Breast epithelium (tissue), 4 donors: ENCODE data around the gene COL28A1. TPM values are rescaled to one million over a fixed set of nuclear protein-coding genes. Genes with fewer than 3 reads are reported as not detected.

Experiments used
- DNase-seq, 2 donors: peaks; one replicate each; pipeline ENCODE4 v3.0.0-alpha.2; 2019; ENCODE audit warnings: low spot score in 2 of 2
- H3K27ac ChIP-seq, 2 donors: fragments of 200-600 bp; sonication (generic) in 1 of 2; one replicate each; pipeline ENCODE4 v1.5.1; 2016 to 2019; ENCODE audit warnings: mild to moderate bottlenecking in 1 of 2
- H3K27me3 ChIP-seq, 2 donors: fragments of 200-600 bp; sonication (generic) in 1 of 2; one replicate each; pipeline versions ENCODE4 v1.5.1 to v1.6.0; 2017 to 2019; ENCODE audit warnings: control low read depth in 1 of 2, mild to moderate bottlenecking in 1 of 2
- H3K36me3 ChIP-seq: fragments of 200-600 bp; one replicate; pipeline ENCODE4 v1.5.1; 2019
- H3K4me1 ChIP-seq, 2 donors: fragments of 200-600 bp; sonication (generic); one replicate each; pipeline ENCODE4 v1.5.1; 2016 to 2019; ENCODE audit warnings: control low read depth in 1 of 2
- H3K4me3 ChIP-seq, 3 donors: fragments of 200-600 bp; sonication (generic); 1 replicate in 2 of 3; 2 replicates in 1 of 3; pipeline ENCODE4 v1.5.1; 2016 to 2019; ENCODE audit warnings: mild to moderate bottlenecking in 3 of 3, moderate library complexity in 2 of 3
- H3K9me3 ChIP-seq, 2 donors: fragments of 200-600 bp; sonication (generic) in 1 of 2; one replicate each; pipeline ENCODE4 v1.5.1; 2016 to 2019; ENCODE audit warnings: control low read depth in 1 of 2
- POLR2A ChIP-seq: fragments of 450-650 bp; IDR thresholded peaks from one replicate; pipeline ENCODE4 v1.6.1; 2016; ENCODE audit warnings: antibody characterized with exemption, mild to moderate bottlenecking, moderate library complexity
- POLR2AphosphoS5 ChIP-seq, 3 donors: sonication (generic); formaldehyde crosslinking; IDR thresholded peaks; one replicate each; pipeline ENCODE4 v1.6.1; 2017; ENCODE audit warnings: antibody characterized with exemption in 3 of 3
- intact Hi-C: fragments of 100-400 bp; cut with DNase I; formaldehyde crosslinking; loops from one replicate; pipeline ENCODE4 v1.15.1; 2023; ENCODE audit warnings: low total_unique reads
- total RNA-seq, 3 donors: library from RNA; depleted of rRNA; stranded (reverse); fragments of >200 nt; gene quantifications; one replicate each; pipeline ENCODE4 v1.1.0, GENCODE V29; 2016
- TF ChIP-seq, protein P1 (sequence below), 3 donors: fragments of 450-650 bp; IDR thresholded peaks; one replicate each; pipeline ENCODE4 v1.5.1; 2016 to 2017; ENCODE audit warnings: antibody characterized with exemption in 3 of 3, mild to moderate bottlenecking in 3 of 3, moderate library complexity in 3 of 3

The COL28A1 gene
- total RNA-seq, 3 donors from 2014 or later = 1.1 to 5.7 (median 4.9) TPM

DNA sequence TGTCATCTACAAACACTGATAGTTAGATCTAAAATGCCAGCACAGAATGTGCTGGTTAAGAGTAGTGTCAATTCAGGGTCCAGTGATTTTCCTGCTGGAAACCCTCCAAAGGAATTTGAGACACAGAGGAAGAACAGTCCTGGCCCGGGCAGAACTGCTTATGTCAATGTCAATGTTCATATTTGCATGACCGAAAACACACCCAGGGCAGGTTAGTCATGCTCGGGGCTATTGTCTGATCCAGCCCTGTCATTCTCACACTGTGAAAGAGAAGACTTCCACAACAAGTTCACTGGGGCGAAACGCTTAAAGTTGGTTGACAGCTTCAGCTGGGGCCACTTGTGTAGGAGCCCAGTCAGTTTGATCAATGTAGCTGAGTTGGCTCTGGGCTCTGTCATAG is 214.0 kb downstream of the COL28A1 start:
- peak; percentile 26 to 66 for DNase-seq
- Histone ChIP-seq H3K27ac (no peak overlapping the region), H3K9me3 (no peaks in the 10 kb centered on the region), H3K36me3 (no peaks in the 10 kb centered on the region), H3K4me1 (peaks cover 0 to 5% of the 10 kb centered on the region in 2 donors), H3K4me3 (no peak overlapping the region), H3K27me3 (no peaks in the 10 kb centered on the region)
- intact Hi-C loops = no loop called here
- TF ChIP-seq POLR2A (no peak), POLR2AphosphoS5 (IDR thresholded peaks at IDR 0.05) (no peak)
- TF ChIP-seq, protein P1, sequence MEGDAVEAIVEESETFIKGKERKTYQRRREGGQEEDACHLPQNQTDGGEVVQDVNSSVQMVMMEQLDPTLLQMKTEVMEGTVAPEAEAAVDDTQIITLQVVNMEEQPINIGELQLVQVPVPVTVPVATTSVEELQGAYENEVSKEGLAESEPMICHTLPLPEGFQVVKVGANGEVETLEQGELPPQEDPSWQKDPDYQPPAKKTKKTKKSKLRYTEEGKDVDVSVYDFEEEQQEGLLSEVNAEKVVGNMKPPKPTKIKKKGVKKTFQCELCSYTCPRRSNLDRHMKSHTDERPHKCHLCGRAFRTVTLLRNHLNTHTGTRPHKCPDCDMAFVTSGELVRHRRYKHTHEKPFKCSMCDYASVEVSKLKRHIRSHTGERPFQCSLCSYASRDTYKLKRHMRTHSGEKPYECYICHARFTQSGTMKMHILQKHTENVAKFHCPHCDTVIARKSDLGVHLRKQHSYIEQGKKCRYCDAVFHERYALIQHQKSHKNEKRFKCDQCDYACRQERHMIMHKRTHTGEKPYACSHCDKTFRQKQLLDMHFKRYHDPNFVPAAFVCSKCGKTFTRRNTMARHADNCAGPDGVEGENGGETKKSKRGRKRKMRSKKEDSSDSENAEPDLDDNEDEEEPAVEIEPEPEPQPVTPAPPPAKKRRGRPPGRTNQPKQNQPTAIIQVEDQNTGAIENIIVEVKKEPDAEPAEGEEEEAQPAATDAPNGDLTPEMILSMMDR (IDR thresholded peaks at IDR 0.05) = no peak

DNA sequence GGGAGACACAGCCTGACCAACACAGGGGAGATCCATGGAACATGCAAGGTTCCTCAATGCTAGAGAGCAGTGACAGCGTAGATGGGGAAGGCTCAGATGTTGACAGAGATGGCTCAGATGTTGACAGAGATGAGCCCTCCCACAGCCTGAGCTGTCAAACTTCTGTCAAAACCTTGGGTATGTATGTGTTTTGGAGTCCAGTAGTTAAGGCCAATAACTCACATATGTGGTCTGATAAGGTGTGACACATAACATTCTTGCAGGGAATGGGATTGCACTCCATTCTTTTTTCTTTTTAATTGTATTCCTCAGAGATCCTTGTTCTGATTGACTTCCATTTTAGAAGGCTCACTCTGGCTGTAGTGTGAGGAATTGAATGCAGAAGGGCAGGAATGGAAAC is 217.1 kb downstream of the COL28A1 start:
- no peak overlapping the region for H3K4me3 ChIP-seq
- H3K9me3 ChIP-seq = no peaks in the 10 kb centered on the region
- intact Hi-C loops = no loop called here
- no peak for DNase-seq
- peaks cover 0 to 5% of the 10 kb centered on the region in 2 donors for H3K4me1 ChIP-seq
- TF ChIP-seq POLR2A = no peak
- TF ChIP-seq, protein P1 (IDR thresholded peaks at IDR 0.05) = no peak
- no peak for TF ChIP-seq POLR2AphosphoS5 (IDR thresholded peaks at IDR 0.05)
- H3K27ac ChIP-seq = no peak overlapping the region
- H3K27me3 ChIP-seq = no peaks in the 10 kb centered on the region
- H3K36me3 ChIP-seq = no peaks in the 10 kb centered on the region

DNA sequence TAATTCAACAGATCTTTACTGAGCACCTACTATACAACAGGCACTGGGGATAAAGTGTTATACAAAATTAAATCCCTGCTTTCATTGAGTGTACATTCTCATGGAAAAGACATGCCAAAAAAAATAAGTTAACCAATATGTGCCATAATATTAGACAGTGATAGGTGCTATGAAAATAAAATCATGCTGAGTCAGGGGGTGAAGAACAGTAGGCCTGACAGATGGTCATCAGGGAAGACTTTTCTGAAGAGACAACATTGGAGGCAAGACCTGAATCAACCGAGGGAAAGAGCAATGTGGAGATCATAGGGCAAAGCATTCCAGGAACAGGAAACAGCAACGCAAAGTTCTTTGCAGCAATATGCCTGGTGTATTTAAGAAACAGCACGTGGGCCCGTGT is 217.8 kb downstream of the COL28A1 start:
- no peaks in the 10 kb centered on the region for H3K9me3 ChIP-seq
- H3K36me3 ChIP-seq = no peaks in the 10 kb centered on the region
- H3K27ac ChIP-seq = no peak overlapping the region
- no peak overlapping the region for H3K4me3 ChIP-seq
- no peak for DNase-seq
- peaks cover 0 to 5% of the 10 kb centered on the region in 2 donors for H3K4me1 ChIP-seq
- no peaks in the 10 kb centered on the region for H3K27me3 ChIP-seq
- intact Hi-C loops = no loop called here
- no peak for TF ChIP-seq POLR2A
- TF ChIP-seq, protein P1 (IDR thresholded peaks at IDR 0.05) = no peak
- no peak for TF ChIP-seq POLR2AphosphoS5 (IDR thresholded peaks at IDR 0.05)

DNA sequence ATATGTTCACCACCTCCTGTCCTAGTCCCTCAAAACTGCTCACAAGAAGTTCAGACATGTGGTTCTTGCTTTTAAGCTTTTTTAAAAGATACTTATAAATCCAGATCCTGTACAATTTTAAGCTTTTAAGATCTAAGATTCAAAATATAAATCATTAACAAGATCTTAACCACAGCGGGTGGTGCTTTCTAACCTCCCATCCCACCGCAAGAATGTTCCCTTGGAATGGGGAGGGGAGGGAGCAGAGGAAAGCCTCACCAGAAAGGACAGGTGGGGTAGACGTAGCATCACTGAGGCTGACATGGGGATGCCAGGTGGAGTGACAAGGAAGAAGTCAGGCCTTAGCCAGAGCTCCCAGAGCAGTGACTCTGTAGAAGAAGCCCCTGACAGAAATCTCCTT is 219.8 kb downstream of the COL28A1 start:
- H3K4me1 ChIP-seq = no peaks in the 10 kb centered on the region
- no peak overlapping the region for H3K4me3 ChIP-seq
- intact Hi-C loops = no loop called here
- DNase-seq = no peak
- no peaks in the 10 kb centered on the region for H3K9me3 ChIP-seq
- H3K27me3 ChIP-seq = no peaks in the 10 kb centered on the region
- H3K36me3 ChIP-seq = peaks cover 4% of the 10 kb centered on the region
- no peak overlapping the region for H3K27ac ChIP-seq
- TF ChIP-seq POLR2AphosphoS5 (IDR thresholded peaks at IDR 0.05) (no peak), POLR2A (no peak)
- TF ChIP-seq, protein P1 (IDR thresholded peaks at IDR 0.05) = no peak

DNA sequence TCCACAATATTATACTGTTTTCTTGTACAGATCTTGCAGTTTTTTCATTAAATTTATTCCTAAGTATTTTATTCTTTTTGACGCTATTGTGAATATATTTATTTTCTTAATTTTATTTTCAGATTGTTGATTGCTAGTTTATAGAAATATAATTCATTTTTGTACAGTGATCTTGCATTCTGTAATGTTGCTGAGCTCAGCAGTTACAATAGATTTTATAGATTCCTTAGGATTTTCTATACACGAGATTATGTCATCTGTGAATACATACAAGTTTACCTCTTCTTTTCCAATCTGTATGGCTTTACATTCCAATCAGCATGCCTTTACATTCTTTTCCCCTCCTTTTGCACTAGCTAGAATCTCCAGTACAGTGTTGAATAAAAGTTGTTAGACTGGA is 223.3 kb downstream of the COL28A1 start:
- H3K27ac ChIP-seq = no peak overlapping the region
- peaks cover 4% of the 10 kb centered on the region for H3K36me3 ChIP-seq
- no peaks in the 10 kb centered on the region for H3K27me3 ChIP-seq
- no peak for DNase-seq
- no peak overlapping the region for H3K4me3 ChIP-seq
- intact Hi-C loops = no loop called here
- TF ChIP-seq, protein P1 (IDR thresholded peaks at IDR 0.05) = no peak
- TF ChIP-seq POLR2AphosphoS5 (IDR thresholded peaks at IDR 0.05) = no peak
- TF ChIP-seq POLR2A = no peak
- no peaks in the 10 kb centered on the region for H3K9me3 ChIP-seq
- H3K4me1 ChIP-seq = no peaks in the 10 kb centered on the region
